Fibroblast of the aortic adventitia (primary cell): ENCODE measurements around the gene RAB7B. TPM values are rescaled to one million over a fixed set of nuclear protein-coding genes. Genes with fewer than 3 reads are reported as not detected.

Experiments
- DNase-seq: peaks from one replicate; pipeline ENCODE4 v3.0.0-alpha.2; 2010; ENCODE audit warnings: low read depth
- H3K4me3 ChIP-seq: 2 replicates; pipeline ENCODE4 v1.5.1; 2011; ENCODE audit warnings: low read depth, mild to moderate bottlenecking, control low read depth, low read length, moderate library complexity
- CTCF ChIP-seq: IDR thresholded peaks from 2 replicates; pipeline ENCODE4 v1.5.1; 2011; ENCODE audit warnings: mild to moderate bottlenecking, low read length, control low read depth, inconsistent platforms; ENCODE audit not compliant: insufficient read depth
- total RNA-seq: library from RNA; depleted of rRNA; stranded (reverse); fragments of >200 nt; gene quantifications from 2 replicates; pipeline ENCODE4 v1.2.3, GENCODE V29; 2012; ENCODE audit warnings: low replicate concordance

RAB7B gene
- total RNA-seq, 1 donor, result 7.4 TPM

GRCh38 chr1:205936846-205937586, 66.2 kb downstream of the RAB7B start:
- TF ChIP-seq CTCF, result no peak
- no peak overlapping the region for H3K4me3 ChIP-seq
- peak; percentile 63 for DNase-seq

GRCh38 chr1:205936311-205936710, 66.9 kb downstream of the RAB7B start:
- DNase-seq, result no peak

DNA sequence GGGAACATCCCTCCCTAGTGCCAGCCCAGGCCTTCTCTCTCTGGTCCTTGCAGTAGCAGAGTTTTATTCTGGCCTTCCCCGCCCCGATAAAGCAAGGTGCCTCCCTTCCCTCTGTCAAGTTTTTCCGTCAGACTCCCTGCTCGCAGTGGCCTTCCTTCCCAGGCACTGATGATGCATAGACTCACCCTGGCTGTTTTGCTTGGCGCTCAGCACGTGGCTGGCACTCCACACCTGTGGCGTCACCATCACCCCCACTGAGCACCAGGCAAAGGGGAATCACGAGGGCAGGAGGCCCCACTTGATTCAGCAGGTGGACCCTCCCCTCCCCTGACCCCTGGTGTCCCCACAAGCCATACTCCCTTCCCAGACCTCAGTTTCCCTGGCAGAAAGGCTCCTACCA, 67.3 kb downstream of the RAB7B start:
- no peak overlapping the region for H3K4me3 ChIP-seq
- DNase-seq, result no peak
- TF ChIP-seq CTCF, result no peak

More at GRCh38 chr1:205936311-205936710, 66.9 kb downstream of the RAB7B start:
- no peak for TF ChIP-seq CTCF
- no peak overlapping the region for H3K4me3 ChIP-seq

- no peak for DNase-seq
- TF ChIP-seq CTCF, result no peak
- no peak overlapping the region for H3K4me3 ChIP-seq
Observed at GRCh38 chr1:205934788-205935187, 68.4 kb downstream of the RAB7B start.

DNA sequence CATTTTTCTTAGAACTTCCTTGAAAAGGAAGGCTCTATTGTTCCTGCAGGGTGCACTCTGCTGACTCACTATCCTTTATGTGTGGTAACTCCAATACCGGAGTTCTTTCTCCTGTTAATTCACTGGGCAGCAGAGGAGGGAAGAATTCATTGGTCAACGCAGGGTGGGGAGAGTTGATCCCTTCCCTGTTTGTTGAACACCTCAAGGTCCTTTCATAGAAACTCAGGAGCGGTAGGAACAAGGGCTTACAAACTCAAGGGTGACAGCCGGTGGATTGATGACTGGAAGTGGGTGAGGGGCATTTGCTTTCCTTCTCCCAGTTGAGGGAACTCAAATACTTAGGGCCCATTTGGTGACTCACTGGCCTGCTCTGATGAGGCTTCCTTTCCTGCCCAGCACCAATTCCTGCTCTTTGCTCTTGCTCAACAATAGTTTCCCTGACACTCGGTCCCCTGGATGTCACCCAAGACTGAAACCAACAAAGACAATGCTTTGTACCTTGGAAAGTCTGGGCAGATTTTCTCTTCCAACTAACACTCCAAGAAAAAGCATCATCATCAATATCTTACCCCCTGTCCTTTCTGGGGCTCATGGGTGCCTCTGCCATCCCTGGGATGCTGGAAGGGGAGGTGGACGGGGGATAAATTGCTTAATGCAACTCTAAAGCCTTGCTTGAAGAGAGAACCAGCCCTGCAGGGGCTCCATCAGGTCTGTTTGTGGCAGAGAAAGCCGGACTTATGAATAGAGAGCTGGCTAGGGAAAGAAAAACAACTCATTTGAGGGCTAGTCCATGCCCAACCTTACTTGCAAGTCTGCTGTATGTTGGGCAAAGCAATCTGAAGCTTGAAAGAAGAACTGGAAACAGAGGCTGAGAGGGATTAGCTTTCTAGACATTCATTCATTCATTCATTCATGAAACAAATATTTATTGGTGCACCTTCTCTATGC, 69.2 kb downstream of the RAB7B start:
- TF ChIP-seq CTCF, result no peak
- no peak overlapping the region for H3K4me3 ChIP-seq
- DNase-seq, result peak; percentile 75

GRCh38 chr1:205932776-205933175, 70.4 kb downstream of the RAB7B start:
- TF ChIP-seq CTCF, result no peak
- DNase-seq, result no peak
- no peak overlapping the region for H3K4me3 ChIP-seq
